Transverse colon (tissue), 4 donors: ENCODE results near the gene SLC37A1.

Source experiments
- CTCF ChIP-seq, 5 experiments: fragments of 200-600 bp in 3 of 5; fragments of 450-650 bp in 2 of 5; sonication (generic) in 3 of 5; IDR thresholded peaks; 1 replicate in 2 of 5; 2 replicates in 3 of 5; pipeline ENCODE4 v1.5.1; 2016 to 2017; ENCODE audit warnings: antibody characterized with exemption in 5 of 5, inconsistent platforms in 3 of 5, mild to moderate bottlenecking in 2 of 5, moderate library complexity in 1 of 5
- EP300 ChIP-seq: sonication (generic); formaldehyde crosslinking; IDR thresholded peaks from one replicate; pipeline ENCODE4 v1.6.1; 2017; ENCODE audit warnings: antibody characterized with exemption, low read depth
- POLR2A ChIP-seq: fragments of 450-650 bp; IDR thresholded peaks from one replicate; pipeline ENCODE4 v1.6.1; 2016; ENCODE audit warnings: antibody characterized with exemption, mild to moderate bottlenecking, moderate library complexity
- POLR2AphosphoS5 ChIP-seq, 3 donors: sonication (generic); formaldehyde crosslinking; IDR thresholded peaks; one replicate each; pipeline ENCODE4 v1.6.1; 2016; ENCODE audit warnings: antibody characterized with exemption in 3 of 3

GRCh38 chr21:42542196-42542595 is 28.5 kb downstream of the SLC37A1 start:
- TF ChIP-seq CTCF (IDR thresholded peaks at IDR 0.05) (no peak), POLR2A (no peak), EP300 (no peak), POLR2AphosphoS5 (IDR thresholded peaks at IDR 0.05) (no peak)
